NCI-H1694 (cell line): ENCODE data around the gene LOXL4.
"Not testable (repeated sequence)": the region's sequence is repeated elsewhere in the genome, so short reads cannot be mapped to it uniquely, and the experiment has no call there.

ENCODE experiments used
- DNase-seq: peaks from one replicate; lab custom pipeline; 2025; lab: John Stamatoyannopoulos, UW

The LOXL4 gene

GRCh38 chr10:98242823-98243222 lies 25.2 kb downstream of the LOXL4 start:
- peak; percentile 20 for DNase-seq

- DNase-seq = no peak
Observed at GRCh38 chr10:98240524-98240923, 27.5 kb downstream of the LOXL4 start.

- no peak for DNase-seq
Observed at GRCh38 chr10:98238391-98238790, 29.6 kb downstream of the LOXL4 start.

- no peak for DNase-seq
Observed at GRCh38 chr10:98236862-98237261, 31.1 kb downstream of the LOXL4 start.

GRCh38 chr10:98235846-98236245 lies 32.1 kb downstream of the LOXL4 start:
- no peak for DNase-seq

GRCh38 chr10:98231417-98231816 lies 36.6 kb downstream of the LOXL4 start:
- no peak for DNase-seq

GRCh38 chr10:98228266-98228665 lies 39.7 kb downstream of the LOXL4 start:
- DNase-seq = not testable (repeated sequence)

GRCh38 chr10:98227713-98228112 lies 40.3 kb downstream of the LOXL4 start:
- DNase-seq = not testable (repeated sequence)

- no peak for DNase-seq
Observed at GRCh38 chr10:98226508-98227144, 41.4 kb downstream of the LOXL4 start.

GRCh38 chr10:98224996-98225395 lies 43.0 kb downstream of the LOXL4 start:
- DNase-seq = no peak

GRCh38 chr10:98224509-98224908 lies 43.5 kb downstream of the LOXL4 start:
- no peak for DNase-seq

- DNase-seq = no peak
Observed at GRCh38 chr10:98223874-98224273, 44.1 kb downstream of the LOXL4 start.

GRCh38 chr10:98217801-98218200 lies 50.2 kb downstream of the LOXL4 start:
- no peak for DNase-seq

- no peak for DNase-seq
Observed at GRCh38 chr10:98215373-98215772, 52.6 kb downstream of the LOXL4 start.

- DNase-seq = no peak
Observed at GRCh38 chr10:98213740-98214139, 54.3 kb downstream of the LOXL4 start.

GRCh38 chr10:98212196-98212595 lies 55.8 kb downstream of the LOXL4 start:
- no peak for DNase-seq

GRCh38 chr10:98209441-98209840 lies 58.6 kb downstream of the LOXL4 start:
- no peak for DNase-seq

GRCh38 chr10:98208925-98209324 lies 59.1 kb downstream of the LOXL4 start:
- DNase-seq = no peak

- DNase-seq = no peak
Observed at GRCh38 chr10:98205351-98205750, 62.6 kb downstream of the LOXL4 start.

GRCh38 chr10:98202378-98202777 lies 65.6 kb downstream of the LOXL4 start:
- DNase-seq = no peak

GRCh38 chr10:98201760-98202159 lies 66.2 kb downstream of the LOXL4 start:
- no peak for DNase-seq
